Stimulated activated CD4-positive, alpha-beta T cell treated with anti-CD3 and anti-CD28 coated beads, Interleukin-12 subunit alpha, Interleukin-12 subunit beta, amount 100 ng/mL, for 24 hours (primary cell): Measurements from ENCODE around the gene KIF5A.
"Not testable (repeated sequence)": the region's sequence is repeated elsewhere in the genome, so short reads cannot be mapped to it uniquely, and the experiment has no call there.

Experiments used
- DNase-seq, 2 experiments: peaks; one replicate each; pipeline ENCODE4 v3.0.0-alpha.2; 2020; ENCODE audit warnings: low read depth in 2 of 2

The KIF5A gene

GRCh38 chr12:57584050-57584449 lies 34.2 kb downstream of the KIF5A start:
- DNase-seq = no peak

DNA sequence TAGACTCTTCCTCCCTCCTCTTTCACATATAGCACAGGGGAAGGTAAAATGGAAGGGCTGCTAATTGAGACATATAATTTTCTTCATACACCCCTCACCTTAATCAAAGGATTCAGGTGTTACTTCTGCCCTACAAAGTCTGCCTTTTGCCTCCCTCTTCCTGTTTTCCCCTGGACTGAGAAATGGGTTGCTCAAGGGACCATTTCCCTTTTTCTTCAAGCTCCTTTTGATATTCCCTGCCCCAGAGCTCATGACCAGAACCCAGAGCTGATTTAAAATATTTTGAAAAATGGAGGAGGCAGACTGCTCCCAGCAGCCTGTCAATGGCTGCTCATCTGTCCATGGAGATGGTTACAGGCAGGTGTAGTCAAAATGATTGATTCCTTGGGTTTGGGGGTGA lies 34.8 kb downstream of the KIF5A start:
- DNase-seq = no peak

DNA sequence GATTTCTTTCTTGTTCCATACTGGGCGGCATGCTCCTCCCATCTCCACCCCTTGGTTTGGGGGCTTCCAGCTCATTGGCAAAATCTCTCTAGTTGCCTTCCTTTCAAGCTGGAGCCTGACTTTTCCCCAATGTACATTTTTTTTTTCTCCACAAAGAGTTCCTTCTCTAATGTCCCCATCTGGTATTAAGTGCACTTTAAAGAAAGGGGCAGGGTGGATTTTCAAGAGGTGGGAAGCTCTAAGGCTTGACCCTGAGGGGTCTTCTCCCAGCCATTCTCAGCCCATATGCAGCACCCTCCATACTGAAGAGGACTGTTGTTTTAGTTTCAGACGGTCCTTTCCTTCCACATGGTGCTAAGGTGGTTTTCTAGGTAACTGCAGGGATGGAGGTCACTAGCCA lies 35.3 kb downstream of the KIF5A start:
- DNase-seq = no peak

DNA sequence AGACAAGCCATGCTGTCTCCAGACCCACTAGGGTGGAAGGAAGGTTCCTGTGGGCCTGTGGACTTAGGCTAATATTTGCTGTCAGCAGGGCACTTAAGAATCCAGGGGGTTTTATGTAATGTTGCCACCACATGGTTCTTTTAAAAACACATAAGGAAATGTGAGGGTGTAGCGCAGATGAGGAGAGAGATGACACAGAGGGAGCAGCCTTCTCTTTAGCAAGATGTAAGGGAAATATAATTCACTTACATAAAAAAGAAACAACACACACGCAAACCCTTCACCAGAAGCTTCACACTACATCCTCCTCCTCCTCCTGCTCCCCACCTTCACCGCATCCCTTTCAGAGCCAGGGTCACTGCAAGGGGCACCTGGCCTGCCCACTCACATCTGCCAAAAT lies 36.3 kb downstream of the KIF5A start:
- no peak for DNase-seq

DNA sequence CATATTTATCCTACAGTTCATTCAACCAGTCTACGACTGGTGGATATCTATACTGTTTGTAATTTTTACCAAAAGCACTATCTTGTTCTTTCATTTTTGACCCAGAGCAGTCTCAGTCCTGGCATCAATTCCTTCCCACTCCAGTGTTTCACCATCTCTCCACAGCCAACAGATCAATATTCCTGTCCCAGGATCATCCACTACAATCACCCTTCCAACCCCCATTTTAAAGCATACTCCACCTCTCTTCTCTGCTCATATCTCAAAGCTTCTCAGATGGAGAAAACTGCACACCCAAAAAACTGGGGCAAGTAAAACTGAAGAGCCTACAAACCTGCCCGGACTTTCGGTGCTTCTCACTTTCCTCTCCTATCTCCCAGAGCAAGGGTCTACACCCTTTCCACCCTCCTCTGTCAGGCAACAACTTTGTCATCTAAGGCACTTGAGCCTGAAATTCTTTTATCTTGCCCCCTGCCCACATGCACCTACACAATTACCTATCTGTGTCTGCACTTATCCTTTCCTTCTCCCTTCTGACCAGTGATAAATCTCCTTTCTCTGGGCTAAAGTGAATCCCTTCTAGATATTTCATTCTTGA lies 37.1 kb downstream of the KIF5A start:
- DNase-seq = no peak

DNA sequence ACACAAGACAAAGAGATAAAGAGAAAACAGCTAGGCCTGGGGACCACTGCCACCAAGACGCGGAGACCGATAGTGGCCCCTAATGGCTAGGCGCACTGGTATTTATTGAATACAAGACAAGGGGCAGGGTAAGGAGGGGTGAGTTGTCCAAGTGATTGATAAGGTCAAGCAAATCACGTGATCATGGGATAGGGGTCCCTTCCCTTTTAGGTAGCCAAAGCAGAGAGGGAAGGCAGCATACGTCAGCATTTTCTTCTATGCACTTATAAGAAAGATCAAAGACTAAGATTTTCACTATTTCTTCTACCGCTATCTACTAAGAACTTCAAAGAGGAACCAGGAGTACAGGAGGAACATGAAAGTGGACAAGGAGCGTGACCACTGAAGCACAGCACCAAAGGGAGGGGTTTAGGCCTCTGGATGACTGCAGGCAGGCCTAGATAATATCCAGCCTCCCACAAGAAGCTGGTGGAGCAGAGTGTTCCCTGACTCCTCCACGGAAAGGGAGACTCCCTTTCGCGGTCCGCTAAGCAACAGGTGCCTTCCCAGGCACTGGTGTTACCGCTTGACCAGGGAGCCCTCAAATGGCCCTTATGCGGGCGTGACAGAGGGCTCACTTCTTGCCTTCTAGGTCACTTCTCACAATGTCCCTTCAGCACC lies 39.2 kb downstream of the KIF5A start:
- not testable (repeated sequence) for DNase-seq

DNA sequence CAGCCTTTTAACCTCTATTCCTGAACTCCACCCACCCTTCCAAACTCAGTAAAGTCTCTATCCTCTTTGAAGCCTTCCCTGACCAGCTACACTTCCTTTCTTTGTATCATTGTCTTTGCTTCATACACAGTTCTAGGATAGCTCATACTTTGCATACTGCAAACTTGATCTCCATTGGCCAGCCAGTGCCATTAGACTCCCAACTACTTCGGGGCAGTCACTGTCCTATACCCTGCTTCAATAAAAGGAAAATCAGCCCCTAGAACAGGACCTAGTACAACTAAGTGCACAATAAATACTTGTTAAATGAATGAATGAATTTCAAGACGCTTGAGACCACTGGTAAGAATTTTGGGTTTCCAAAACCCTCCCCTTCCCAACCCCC lies 40.6 kb downstream of the KIF5A start:
- DNase-seq = no peak

- peak; percentile 53 to 68 for DNase-seq
These were observed 41.3 kb downstream of the KIF5A start, which contains the start of gene PIP4K2C for GRCh38 chr12:57590864-57591781. Gene PIP4K2C (plus strand): TSS chr12:57591192. CDS start chr12:57591290, 98 bp downstream.

GRCh38 chr12:57591782-57592325 lies 42.0 kb downstream of the KIF5A start:
- DNase-seq = no peak

- no peak for DNase-seq
These were observed 42.8 kb downstream of the KIF5A start for GRCh38 chr12:57592551-57593165.

- no peak for DNase-seq
These were observed 43.3 kb downstream of the KIF5A start for GRCh38 chr12:57593187-57593586.

DNA sequence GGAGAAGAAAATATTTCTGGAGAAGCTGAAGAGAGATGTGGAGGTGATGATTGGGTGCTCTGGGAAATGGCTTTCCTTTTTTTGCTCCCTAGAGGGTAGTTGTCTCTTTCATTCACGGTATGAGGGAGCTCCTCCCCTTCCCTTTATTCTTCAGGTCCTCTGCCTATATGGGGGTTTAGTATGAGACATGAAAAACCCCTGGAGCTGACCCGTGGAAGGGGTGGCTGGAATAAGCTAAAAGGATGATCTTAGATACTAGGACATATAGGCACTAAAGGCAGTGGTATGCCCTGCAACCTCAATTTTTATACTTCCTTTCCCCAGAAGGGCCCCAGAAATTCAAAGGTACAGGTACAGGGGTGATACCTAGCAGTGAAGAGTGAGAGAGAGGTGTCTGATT lies 50.6 kb downstream of the KIF5A start:
- DNase-seq = no peak

DNA sequence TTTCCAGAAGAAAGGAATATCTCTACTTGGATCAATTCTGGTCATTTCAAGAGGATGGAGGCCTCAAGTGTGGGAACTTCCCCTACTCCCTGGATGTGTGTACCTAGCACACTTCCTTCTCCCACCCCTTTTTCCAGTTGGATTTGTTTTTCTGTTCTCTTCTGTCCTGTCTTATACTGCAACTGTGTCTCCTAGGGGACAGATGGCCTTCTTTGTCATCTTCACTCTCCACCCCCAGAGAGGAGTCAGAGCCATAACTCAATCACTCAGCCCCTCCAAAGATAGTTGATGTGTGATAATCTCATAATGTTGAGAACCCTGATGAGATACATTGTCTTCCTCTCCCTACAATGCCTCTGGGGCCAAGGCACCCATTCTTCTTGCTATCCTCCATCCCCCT lies 52.7 kb downstream of the KIF5A start:
- DNase-seq = no peak

DNA sequence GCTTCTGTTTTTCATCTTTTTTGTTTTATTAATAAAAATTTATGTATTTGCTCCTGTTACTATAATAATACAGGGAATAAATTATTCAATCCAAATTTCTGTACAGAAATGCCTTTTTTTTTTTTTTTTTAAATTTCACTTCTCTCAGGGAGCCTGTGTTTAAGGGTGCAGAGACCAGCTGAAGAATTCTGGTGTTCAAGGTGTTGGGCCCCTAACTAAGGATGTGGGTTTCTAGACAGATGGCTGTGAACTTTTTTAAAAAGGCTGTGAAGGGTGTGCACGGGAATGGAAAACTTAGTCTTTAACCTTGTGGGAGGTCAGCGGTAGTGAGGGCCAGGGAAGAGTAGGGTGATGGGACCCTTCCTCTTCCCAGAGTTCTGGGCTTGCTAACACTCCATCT lies 53.5 kb downstream of the KIF5A start:
- no peak for DNase-seq

- DNase-seq = no peak
These were observed 54.1 kb downstream of the KIF5A start for GRCh38 chr12:57603815-57604453.

- DNase-seq = peak in 1 of 2 experiments; percentile 24
These were observed 54.7 kb downstream of the KIF5A start, which contains the start of gene DTX3 for GRCh38 chr12:57604454-57604991. Gene DTX3 (plus strand): TSS chr12:57604824. CDS start chr12:57606518, 1,694 bp downstream.

DNA sequence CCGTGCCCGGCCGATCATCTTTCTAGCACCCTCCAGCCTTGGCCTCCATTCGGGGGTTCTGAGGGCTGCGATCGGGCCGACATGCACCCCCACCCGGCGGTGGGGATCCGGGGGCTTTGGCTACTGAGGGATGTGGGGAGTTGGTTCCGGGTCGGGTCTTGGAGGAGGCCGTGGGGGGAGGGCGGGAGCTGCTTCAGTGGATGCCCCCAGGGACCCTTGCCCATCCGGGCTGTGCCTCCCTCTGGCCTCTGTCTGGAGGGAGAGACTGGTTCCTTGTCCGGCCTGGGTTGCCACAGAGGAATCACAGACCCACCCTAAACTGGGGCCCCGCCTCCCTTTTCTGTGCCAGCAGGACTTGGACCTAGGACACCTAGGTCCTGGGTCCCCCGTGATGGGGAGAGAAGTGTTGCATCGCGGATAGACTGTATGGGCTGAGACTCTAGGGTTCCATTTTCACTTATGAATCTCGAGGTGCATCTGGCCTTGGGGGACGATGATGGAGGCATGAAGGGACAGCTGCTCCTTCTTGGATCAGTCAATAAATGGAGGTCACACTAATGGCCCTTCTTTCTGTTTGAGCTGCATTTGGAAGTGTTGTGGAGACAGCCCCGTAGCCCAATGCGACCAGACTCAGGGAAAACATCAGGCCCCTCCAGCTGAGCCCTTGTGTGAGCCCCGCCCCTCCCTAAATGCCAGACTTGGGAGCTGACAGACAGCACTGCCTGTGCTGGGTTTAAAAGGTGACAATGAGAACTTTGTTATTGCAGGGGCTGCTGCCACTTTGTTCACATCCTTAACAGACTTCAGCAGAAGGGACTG lies 55.4 kb downstream of the KIF5A start:
- DNase-seq = no peak

DNA sequence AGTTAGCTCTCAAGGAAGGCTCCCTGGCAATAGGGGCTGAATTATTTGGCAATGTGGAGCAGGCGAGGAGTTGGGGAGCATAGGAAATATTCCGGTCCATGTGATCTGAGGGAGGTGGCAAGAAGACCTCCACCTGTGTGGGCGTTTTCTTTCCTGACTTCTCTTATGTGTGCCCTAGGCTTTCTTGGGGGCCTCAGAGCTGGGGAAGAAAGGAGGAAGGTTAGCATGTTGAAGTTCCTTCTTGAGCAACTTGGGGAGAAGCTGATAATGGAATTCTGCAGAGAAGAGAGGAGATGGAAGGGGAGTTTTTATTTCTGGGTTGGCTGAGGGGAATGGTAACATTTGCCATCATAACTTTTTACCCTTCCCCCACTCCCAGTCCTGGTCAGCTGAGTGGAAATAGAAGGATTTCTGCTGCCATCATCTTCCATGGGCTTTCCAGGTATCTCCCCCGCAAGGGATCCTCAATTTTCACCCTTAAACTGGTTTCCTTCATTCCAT lies 56.0 kb downstream of the KIF5A start:
- no peak for DNase-seq

DNA sequence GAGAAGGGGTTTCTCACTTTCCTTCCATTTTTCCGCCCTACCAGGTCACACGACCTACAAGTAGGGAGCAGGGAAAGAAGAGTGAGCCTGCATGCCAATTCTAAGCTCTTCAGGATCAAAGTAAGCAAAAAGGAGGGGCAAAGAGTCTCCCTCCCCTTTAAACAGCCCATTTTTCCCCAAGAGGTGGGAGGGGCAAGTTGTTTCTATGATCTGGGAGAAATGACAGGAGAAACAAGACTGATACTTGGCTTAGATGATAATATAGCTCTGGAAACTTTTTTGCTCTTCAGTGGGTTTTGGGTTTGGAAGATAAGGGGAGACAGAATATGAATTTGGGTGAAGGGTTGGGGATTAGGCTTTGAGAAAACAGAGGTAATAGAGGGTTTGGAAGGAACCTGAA lies 56.6 kb downstream of the KIF5A start:
- no peak for DNase-seq

DNA sequence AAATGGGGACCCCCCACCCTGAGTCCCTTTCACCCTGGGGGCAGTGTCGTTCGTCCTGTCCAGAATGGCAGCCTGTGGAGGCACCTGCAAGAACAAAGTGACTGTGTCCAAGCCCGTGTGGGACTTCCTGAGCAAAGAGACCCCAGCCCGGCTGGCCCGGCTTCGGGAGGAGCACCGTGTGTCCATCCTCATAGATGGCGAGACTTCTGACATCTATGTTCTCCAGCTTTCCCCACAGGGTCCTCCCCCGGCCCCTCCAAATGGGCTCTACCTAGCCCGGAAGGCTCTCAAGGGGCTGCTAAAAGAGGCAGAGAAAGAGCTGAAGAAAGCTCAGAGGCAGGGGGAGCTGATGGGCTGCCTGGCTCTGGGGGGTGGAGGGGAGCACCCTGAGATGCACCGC lies 57.0 kb downstream of the KIF5A start:
- no peak for DNase-seq
